Kidney (tissue), 14 donors: ENCODE measurements around the gene KCNK7. TPM values are rescaled to one million over a fixed set of nuclear protein-coding genes. Genes with fewer than 3 reads are reported as not detected.
A peak's percentile ranks its signal among the peaks of the same experiment; 100 is the strongest.

ENCODE experiments used
- DNase-seq, 5 donors: peaks; one replicate each; pipeline ENCODE4 v3.0.0-alpha.2; 2013 to 2020
- FAIRE-seq: peaks from 2 replicates; lab custom pipeline; 2012; peaks lifted over from hg19 to GRCh38; lab: Jason Lieb, UNC
- H3K27ac ChIP-seq, 2 donors: one replicate each; pipeline ENCODE4 v1.7.0; 2013; ENCODE audit warnings: low read depth in 2 of 2, low read length in 2 of 2, inconsistent platforms in 1 of 2
- H3K27me3 ChIP-seq: one replicate; pipeline ENCODE4 v1.7.1; 2013; ENCODE audit warnings: low read length, inconsistent platforms; ENCODE audit not compliant: control insufficient read depth, insufficient read depth
- H3K36me3 ChIP-seq, 3 donors: one replicate each; pipeline versions ENCODE4 v1.7.0 to v1.7.1; 2013; ENCODE audit warnings: low read length in 3 of 3, control low read depth in 1 of 3, inconsistent platforms in 1 of 3; ENCODE audit not compliant: insufficient read depth in 3 of 3, control insufficient read depth in 2 of 3
- H3K4me1 ChIP-seq, 3 donors: one replicate each; pipeline versions ENCODE4 v1.7.0 to v1.7.1; 2013; ENCODE audit warnings: low read length in 3 of 3, inconsistent platforms in 1 of 3, low read depth in 1 of 3; ENCODE audit not compliant: control insufficient read depth in 2 of 3, insufficient read depth in 2 of 3
- H3K4me3 ChIP-seq, 3 donors: one replicate each; pipeline versions ENCODE4 v1.7.0 to v1.8.1; 2013; ENCODE audit warnings: low read length in 3 of 3, control low read depth in 1 of 3, inconsistent platforms in 1 of 3
- H3K9ac ChIP-seq, 3 donors: one replicate each; pipeline versions ENCODE4 v1.7.0 to v1.7.1; 2013; ENCODE audit warnings: low read length in 3 of 3, control low read depth in 1 of 3, inconsistent platforms in 1 of 3
- H3K9me3 ChIP-seq, 3 donors: one replicate each; pipeline versions ENCODE4 v1.7.0 to v1.7.1; 2013; ENCODE audit warnings: low read length in 3 of 3, control low read depth in 1 of 3, inconsistent platforms in 1 of 3; ENCODE audit not compliant: control insufficient read depth in 2 of 3, insufficient read depth in 1 of 3
- intact Hi-C: fragments of 100-400 bp; cut with DNase I; formaldehyde crosslinking; loops from one replicate; pipeline ENCODE4 v1.11.1; 2022
- polyA plus RNA-seq: library from polyadenylated mRNA; stranded (reverse); fragments of 350-450 nt; fragmentation: Illumina TruSeq; extraction: RNeasy Lipid Tissue Mini Kit (QIAGEN cat#74804); gene quantifications from one replicate; pipeline ENCODE4 v1.2.3, GENCODE V29; 2014; ENCODE audit warnings: low read depth, low replicate concordance; ENCODE audit not compliant: insufficient read depth
- total RNA-seq: library from RNA; stranded (reverse); fragmentation: NEBNext Ultra II Directional; extraction: Animal tissue kit (Norgen Biotek cat#: 25700); gene quantifications from one replicate; pipeline ENCODE4 v1.2.1, GENCODE V29; 2021
- TF ChIP-seq, protein P1 (sequence below): IDR thresholded peaks from 3 replicates; pipeline ENCODE4 v1.5.1; 2012; ENCODE audit warnings: mild to moderate bottlenecking, moderate library complexity, borderline replicate concordance; ENCODE audit not compliant: insufficient read depth; ENCODE audit errors: extremely low read depth
- donor health status: control.
- donor health status: control.
- donor health status: control.
- donor health status: control.
- donor health status: control.
- donor health status: DM: yes; HTN: yes; CAD: no.
- donor health status: Normal renal cell carcinoma (clear cell type).

Gene KCNK7
- total and polyA plus RNA-seq, 2 donors from 2014 or later, result 0.25 TPM; not detected in 1

DNA sequence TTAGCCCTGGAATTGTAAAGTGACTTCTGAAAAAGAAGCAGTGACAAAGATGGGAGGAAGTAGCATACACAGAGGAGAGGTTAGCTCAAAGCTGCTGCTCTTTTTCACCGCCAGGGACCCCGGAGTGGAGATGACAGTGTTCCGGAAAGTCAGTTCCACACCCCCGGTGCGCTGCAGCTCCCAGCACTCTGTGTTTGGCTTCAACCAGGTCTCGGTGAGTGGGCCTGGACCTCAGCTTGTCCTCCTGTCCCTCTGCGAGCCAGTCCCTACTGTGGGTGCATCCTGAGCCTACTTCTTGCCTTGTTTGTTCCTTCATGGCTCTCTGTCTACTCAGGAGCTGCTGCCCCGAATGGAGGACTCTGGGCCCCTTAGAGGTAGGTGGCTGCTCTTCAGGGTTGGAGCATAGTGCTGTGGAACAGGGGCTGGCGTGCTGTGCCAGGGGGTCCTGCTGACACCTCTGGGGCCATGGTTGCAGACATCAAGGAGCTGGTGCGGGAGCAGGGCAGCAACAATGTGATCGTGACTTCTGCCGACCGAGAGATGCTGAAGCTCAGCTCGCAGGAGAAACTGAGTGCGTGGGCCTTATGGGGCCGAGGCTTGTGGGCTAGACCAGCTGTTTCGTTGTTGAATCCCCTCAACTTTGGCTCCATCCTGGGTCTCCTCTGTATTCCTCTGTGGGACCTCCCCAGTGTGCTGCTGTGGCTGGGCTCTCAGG is 21.7 kb upstream of the KCNK7 start:
- peaks cover 2 to 12% (median 5%) of the 10 kb centered on the region in 3 donors for H3K36me3 ChIP-seq
- H3K27me3 ChIP-seq, result no peaks in the 10 kb centered on the region
- H3K9me3 ChIP-seq, result no peaks in the 10 kb centered on the region
- H3K27ac ChIP-seq, result no peak overlapping the region
- H3K4me1 ChIP-seq, result peaks cover 0 to 24% (median 0%) of the 10 kb centered on the region in 3 donors
- no peak overlapping the region for H3K9ac ChIP-seq
- intact Hi-C loops, result no loop called here
- DNase-seq, result no peak
- TF ChIP-seq, protein P1, sequence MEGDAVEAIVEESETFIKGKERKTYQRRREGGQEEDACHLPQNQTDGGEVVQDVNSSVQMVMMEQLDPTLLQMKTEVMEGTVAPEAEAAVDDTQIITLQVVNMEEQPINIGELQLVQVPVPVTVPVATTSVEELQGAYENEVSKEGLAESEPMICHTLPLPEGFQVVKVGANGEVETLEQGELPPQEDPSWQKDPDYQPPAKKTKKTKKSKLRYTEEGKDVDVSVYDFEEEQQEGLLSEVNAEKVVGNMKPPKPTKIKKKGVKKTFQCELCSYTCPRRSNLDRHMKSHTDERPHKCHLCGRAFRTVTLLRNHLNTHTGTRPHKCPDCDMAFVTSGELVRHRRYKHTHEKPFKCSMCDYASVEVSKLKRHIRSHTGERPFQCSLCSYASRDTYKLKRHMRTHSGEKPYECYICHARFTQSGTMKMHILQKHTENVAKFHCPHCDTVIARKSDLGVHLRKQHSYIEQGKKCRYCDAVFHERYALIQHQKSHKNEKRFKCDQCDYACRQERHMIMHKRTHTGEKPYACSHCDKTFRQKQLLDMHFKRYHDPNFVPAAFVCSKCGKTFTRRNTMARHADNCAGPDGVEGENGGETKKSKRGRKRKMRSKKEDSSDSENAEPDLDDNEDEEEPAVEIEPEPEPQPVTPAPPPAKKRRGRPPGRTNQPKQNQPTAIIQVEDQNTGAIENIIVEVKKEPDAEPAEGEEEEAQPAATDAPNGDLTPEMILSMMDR, result no peak
- no peak for FAIRE-seq
- peak overlapping the region in 1 of 3 donors; percentile 76 for H3K4me3 ChIP-seq

DNA sequence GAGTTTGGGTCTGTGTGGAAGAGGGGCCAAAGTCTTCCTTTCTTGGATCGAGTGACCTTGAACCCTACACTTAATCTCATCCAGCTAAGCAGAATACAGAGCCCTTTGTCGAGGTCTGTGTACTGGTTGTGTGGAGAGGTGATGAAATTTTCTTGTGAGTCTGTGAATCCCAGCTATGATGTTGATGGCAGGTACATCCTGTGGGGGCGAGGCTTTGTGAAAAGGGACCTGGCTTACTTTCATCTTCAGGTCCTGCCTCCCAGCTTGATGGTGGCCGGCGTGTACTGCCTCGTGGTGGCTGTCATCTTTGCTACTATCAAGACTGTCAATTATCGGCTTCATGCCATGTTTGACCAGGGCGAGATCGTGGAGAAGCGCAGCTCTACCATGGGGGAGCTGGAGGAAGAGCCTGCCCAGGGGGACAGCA is 21.0 kb upstream of the KCNK7 start:
- Histone ChIP-seq H3K9ac (peak overlapping the region; percentile 2 to 68 (median 38)), H3K4me3 (peak overlapping the region; percentile 53 to 76 (median 59)), H3K9me3 (no peaks in the 10 kb centered on the region), H3K27me3 (no peaks in the 10 kb centered on the region), H3K27ac (no peak overlapping the region), H3K4me1 (peaks cover 0 to 30% (median 0%) of the 10 kb centered on the region in 3 donors), H3K36me3 (peaks cover 2 to 12% (median 5%) of the 10 kb centered on the region in 3 donors)
- TF ChIP-seq, protein P1, result no peak
- intact Hi-C loops, result no loop called here
- no peak for FAIRE-seq
- no peak for DNase-seq

DNA sequence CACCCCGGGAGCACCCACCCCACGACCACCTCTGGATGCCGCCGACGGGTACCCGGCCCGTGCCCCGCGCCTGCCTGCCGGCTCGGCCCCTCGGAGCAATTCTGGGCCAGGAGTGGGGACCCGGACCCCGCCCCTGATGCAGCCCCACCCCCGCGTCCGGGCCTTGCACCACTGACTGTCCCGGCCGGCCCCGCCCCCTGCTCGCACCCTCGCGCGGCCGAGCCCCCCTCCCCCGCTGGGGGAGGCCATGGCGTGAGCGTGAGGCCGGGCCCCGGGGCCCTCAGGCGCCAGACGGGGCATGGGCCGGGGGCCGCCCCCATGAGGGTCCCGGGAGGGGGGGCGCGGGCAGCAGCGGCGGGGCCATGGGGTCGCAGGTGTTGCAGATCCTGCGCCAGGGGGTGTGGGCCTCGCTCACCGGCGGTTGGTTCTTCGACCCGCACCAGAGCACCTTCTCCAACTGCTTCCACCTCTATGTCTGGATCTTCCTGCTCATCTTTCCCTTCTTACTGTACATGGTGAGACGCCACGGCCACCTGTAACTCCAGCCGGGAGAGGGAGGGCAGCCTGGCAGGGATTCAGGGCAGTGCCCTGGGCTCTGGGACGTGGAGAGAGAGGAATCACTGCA is 20.5 kb upstream of the KCNK7 start:
- Histone ChIP-seq H3K4me1 (peaks cover 0 to 33% (median 0%) of the 10 kb centered on the region in 3 donors), H3K4me3 (peak overlapping the region; percentile 53 to 76 (median 59)), H3K9ac (peak overlapping the region; percentile 2 to 68 (median 38)), H3K36me3 (peaks cover 2 to 12% (median 5%) of the 10 kb centered on the region in 3 donors), H3K9me3 (no peaks in the 10 kb centered on the region), H3K27me3 (no peaks in the 10 kb centered on the region), H3K27ac (peak overlapping the region; percentile 9 to 71)
- DNase-seq (peak in 2 of 5 donors; percentile 25 to 61), FAIRE-seq (no peak)
- TF ChIP-seq, protein P1, result no peak
- intact Hi-C loops, result no loop called here
